Stimulated activated CD8-positive, alpha-beta memory T cell treated with anti-CD3 and anti-CD28 coated beads, Interleukin-7, amount 100 ng/mL, for 48 hours (primary cell): ENCODE data around the gene ARHGAP40.

ENCODE experiments used
- DNase-seq, 2 donors: peaks; one replicate each; pipeline ENCODE4 v3.0.0-alpha.2; 2020; ENCODE audit warnings: low read depth in 1 of 2; ENCODE audit errors: extremely low read depth in 1 of 2

The ARHGAP40 gene

DNA sequence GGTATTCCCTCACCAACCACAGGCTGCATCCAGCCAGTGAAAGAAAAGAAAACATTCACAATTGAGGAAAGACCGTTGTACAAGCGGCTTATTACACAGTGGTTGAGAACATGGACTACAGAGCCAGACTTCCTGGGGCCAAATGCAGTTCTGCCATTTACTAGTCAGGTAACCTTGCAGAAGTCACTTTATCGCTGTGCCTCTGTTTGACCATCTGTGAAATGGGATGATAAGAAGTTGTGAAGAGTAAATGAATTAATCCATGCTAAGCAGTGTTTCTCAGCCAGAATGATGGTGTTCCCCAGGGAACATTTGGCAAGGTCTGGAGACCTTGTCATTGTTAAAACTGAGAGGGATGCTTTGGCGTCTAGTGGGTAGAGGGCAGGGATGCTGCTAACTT, 14.8 kb downstream of the ARHGAP40 start:
- no peak for DNase-seq

DNA sequence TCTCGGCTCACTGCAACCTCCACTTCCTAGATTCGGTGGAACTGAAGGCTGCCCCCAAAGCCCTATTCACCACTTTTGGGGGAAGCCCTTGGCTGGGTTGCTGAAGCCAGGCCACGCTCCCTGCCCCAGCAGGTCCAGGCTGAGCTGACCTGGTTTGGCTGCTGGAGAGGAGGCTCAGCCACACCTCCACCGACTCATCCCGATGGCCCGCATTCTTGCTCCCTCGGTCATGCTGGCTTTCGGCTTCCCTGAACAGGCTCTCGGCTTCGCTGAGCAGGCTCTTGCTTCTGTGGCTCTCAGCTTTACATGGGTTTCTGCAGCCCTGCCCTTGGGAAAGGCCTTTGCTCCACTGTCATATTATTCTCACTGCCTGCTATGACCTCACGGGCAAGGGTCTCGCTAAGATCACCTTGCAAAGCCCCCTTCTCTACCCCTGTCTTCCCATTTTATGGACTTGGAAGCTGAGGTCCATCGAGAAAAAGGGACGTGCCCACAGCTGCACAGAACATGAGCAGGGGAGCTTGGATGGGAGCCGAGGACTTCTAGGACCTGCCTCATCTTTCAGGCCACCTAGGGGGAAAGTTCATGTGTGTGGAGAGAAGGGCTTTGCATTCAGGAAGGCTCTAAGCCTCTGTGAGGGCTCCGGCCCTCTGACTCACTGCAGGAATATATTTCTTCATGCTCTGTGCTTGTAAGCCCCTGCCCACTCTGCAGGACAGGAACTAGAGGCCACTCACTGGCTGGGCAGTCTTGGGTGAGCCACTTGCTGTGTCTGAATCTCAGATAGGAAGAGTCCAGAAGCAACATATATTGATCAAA, 15.6 kb downstream of the ARHGAP40 start:
- no peak for DNase-seq

DNA sequence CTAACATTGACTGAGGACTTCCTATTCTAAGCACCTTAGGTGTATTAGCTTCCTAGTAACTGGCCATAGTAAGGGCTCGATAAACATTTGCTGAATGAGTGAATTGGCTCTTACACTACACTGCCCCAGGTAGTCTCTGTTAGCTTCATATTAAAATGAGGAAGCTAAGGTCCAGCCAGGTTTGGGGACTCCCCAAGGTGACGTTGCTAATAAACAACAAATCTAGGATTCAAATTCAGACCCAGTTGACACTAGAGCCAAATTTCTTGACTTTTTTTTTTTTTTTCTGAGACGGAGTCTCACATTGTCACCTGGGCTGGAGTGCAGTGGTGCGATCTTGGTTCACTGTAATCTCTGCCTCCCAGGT, 16.2 kb downstream of the ARHGAP40 start:
- DNase-seq: no peak

DNA sequence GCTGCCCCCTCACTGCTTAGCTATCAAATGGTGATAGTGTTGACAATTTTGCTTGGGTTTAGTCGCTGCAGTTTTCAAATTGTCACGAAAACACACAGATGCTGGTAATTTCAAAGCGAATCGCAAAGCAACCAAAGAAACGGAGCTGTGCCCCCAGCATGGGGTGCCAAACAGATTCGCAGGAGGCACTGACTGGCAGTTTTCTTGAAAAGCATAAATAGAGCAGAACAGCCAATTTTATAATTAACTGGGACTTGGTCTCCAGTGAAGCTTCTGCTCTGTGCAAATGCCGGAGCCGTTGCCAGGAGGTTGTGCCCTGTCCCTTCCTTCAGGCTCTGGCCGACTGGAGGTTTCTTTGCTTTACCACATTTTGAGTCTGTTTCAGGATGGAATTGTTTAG, 18.8 kb downstream of the ARHGAP40 start:
- no peak for DNase-seq

DNA sequence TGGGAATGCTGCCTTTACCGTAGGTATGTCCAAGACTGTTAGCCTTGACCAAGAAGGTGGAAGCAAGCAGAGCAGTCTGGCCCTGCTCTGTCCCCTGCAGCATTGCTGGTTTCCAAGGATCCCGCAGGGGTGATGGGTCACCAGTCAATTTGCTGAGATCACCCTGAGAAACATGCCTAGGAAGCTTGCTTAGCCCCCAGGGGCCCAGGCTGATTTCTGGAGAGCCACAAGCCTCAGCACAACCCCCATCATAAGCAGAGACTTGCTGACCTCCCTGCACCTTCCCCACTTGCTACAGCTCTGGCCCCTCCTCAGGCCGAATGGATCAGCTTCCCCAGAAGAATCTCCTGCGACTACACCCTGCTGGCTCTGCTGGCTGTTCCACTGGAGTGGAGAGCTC, 21.5 kb downstream of the ARHGAP40 start:
- no peak for DNase-seq

DNA sequence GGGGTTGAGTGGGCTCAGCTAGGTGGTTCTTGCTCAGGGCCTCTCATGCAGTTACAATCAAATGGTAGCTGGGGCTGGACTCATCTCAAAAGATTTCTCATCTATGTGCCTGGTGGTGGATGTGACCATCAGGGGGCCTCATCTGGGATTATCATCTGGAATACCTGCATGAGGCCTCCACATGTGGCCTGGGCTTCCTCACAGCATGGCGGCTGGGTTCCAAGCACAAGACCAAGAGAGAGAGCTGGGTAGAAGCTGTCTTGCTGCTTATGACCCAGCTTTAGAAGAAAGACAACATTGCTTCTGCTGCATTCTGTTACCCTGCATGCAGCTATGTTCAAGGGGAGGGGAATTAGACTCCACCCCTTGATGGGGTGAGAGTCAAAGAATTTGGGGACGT, 22.5 kb downstream of the ARHGAP40 start:
- no peak for DNase-seq

DNA sequence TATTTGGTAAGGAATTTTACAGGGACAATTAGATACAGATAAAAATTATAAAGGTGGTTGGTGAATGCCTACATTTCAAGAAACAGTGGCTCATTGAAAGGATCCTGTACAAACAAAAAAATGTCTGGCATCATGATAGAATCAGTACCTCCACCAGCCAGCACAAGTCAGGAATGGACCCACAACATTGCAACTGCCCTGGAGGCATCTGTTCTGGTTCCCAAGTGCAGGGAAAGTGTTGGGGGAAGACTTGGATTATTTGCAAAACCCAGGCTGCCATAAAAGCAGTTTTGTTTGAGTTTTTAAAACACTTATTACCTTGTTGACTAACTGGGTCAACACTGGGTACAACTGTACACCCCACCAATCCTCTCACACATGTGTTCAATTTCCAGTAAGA, 24.3 kb downstream of the ARHGAP40 start:
- no peak for DNase-seq

DNA sequence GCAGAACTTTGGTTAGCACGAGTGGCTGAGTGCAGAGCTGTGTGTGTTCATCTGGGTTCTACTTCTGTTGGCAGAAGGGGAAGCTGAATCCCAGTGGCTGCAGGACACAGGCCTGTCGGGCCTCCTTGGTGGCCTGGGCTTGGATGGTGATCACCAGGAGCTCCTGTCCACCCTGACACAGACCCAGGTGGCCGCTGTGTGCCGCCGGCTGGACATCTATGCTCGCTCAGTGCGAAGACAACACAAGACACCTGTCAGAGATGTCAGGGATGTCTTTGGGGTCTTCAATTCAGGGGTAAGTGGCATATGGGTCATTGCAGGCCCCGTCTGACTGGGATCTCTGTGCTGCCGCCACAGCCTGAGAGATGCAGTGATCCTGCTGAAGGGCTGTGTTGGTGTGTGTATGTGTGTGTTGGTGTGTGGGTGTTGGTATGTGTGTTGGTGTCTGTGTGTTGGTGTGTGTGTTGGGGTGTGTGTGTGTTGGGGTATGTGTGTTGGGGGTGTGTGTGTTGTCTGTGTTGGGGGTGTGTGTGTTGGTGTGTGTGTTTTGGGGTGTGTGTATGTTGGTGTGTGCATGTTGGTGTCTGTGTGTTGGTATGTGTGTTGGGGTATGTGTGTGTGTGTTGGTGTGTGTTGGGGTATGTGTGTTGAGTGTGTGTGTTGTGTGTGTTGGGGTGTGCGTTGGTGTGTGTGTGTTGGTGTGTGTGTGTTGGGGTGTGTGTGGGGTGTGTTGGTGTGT, 25.5 kb downstream of the ARHGAP40 start:
- no peak for DNase-seq

DNA sequence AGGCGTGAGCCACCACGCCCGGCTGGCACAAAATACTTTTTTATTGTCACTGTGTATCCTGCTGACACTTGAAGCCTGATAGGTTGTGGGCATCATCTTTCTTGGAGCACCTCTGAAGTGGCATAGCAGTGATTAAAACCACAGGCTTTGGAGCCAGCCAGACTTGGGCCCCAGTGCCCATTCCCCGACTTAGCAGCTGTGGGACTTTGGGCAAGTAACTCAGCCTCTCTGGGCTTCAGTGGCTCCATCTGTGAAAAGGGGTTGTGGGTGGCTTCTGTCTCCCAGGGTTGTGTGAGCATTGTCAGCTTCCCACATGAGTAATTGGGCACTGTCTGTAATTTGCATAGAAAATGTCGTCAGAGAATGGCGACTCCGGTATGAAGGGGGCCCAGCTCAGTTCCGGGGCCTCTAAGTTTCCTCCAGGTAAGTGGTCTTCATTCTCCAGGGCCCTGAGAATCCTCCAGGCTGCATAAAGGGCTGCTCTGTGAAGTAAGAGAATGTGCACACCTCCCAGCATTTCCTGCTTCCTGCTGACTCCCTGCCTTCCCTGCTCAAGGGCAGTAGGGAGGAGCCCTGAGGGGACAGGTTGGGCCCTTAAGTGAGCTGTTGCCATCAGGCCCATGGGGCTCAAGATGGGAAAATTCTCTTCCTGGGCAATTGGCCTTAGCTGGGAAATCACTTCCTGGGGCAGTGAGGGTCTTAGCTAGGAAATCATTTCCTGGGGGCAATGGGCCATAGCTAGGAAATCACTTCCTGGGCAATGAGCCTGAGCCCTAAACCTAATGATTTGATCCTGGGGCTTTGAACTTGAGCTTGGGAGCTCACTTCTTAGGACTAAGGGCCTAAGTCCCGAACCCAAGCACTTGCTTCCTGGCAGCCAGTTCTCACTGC, 27.2 kb downstream of the ARHGAP40 start:
- no peak for DNase-seq

DNA sequence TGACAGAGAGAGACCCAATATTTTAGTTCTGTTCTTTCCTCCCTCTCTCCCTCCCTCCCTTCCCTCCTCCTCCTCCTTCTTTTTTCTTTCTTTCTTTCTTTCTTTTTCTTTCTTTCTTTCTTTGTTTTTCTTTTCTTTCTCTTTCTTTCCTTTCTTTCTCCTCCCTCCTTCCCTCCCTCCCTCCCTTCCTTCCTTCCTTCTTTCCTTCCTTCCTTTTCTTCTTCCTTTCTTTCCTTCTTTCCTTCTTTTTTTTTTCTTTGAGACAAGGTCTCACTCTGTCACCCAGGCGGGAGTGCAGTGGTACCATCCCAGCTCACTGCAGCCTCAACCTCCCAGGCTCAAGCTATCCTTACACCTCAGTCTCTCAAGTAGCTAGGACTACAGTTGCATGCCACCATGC, 28.4 kb downstream of the ARHGAP40 start:
- no peak for DNase-seq

DNA sequence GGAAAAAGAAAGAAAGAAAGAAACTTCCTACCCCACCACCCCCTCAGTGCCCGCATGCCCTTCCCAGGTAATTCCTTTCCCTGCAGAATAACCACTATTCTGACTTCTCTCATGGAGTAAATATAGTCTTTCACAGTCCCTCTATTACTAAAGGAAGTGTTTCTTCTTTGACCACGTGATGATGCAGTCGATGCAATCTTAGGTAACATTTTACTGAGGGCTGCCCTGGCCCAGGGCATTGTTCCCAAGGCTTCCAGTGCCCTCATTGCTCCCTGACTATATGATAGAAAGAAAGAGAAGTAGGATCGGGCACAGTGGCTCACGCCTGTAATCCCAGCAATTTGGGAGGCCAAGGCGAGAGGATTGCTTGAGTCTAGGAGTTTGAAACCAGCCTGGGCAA, 29.1 kb downstream of the ARHGAP40 start:
- no peak for DNase-seq

DNA sequence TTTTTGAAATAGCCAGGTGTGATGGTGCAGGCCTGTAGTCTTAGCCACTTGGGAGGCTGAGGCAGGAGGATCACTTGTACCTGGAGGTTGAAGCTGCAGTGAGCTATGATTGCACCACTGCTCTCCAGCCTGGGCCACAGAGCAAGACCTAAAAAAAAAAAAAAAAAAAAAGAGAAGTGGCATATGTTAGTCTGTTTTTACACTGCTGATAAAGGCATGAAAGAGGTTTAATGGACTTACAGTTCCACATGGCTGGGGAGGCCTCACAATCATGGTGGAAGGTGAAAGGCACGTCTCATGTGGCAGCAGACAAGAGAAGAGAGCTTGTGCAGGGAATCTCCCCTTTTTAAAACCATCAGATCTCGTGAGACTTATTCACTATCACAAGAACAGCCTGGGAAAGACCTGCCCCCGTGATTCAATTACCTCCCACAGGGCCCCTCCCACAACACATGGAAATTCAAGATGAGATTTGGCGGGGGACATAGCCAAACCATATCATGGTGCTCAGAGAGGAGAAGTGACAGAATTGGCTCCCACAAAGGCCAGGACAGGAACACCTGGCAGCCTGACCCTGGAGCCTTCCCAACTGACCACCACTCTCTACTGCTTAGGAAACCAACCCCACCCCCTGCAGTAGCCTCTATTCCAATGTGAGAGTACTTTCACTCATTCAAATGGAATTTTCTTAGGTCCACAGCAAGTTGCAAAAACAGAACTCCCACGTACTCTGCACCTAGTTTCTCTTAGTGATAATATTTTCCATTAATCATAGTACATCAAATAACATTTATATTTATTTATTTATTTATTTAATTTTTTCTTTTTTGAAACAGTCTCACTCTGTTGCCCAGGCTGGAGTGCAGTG, 29.8 kb downstream of the ARHGAP40 start:
- no peak for DNase-seq

DNA sequence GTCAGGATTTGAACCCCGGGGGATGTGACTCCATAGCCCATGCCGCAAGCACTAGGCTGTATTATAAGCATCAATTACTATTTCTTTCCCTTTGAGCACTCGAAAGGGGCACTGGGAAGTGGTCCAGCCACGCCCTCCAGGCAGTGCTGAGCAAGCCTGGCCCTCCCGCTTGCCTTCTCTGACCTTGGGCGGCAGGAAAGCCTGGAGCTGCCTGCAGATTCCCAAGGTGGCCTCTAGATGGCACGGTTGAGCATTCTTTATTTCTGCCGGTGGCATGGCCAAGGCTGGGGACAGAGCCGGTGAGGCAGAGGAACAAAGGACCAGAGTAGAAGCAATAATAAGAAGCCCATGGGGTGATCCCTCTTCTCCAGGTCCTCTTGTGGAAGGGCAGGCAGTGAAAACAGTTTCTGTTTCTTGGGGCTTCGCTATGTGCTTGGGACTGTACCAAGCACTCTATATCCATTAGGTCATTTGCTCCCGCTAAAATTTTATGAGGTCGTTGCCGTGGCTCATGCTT, 32.0 kb downstream of the ARHGAP40 start:
- DNase-seq: peak; percentile 24 to 29

DNA sequence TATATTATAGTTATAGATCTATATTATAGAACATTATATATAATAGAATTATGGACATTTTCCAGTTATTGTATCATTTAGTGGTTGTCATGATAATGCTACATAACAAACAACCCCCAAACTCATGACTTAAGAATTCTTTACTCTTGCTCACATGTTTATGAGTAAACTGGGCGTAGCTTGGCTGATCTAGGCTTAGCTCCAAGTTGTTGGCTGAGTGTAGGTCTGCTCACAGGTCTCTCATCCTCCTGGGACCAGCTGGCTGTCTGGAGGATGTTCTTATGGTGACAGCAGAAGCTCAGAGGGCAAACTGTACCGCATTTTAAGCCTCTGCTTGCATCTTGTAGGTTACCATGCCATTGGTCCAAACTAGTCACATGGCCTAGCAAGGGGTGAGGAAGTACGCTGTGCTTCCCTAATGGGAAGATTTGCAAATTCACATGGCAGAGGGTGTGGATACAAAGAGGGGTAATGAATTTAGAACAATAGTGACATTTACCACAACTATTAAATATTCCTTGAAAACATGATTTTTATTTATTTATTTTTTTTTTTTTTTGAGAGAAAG, 34.2 kb downstream of the ARHGAP40 start:
- no peak for DNase-seq

DNA sequence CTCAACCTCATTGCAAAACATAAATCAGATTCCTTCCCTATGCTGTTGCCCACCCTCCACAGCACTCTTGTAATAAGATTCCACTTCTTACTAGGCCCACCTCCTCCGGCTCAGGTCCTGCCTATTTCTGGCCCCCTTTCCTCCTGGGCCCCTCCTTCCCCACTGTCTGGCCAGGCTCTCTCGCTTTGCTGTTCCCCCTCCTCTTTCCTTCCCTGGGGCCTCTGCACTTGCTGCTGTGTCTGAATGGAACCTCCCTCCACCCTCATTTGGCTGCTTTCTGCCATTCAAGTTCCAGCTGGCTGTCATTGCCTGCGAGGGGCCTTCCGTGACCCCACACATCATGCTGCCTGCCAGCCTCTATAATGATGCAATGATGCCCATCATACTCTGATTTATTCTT, 38.9 kb downstream of the ARHGAP40 start:
- DNase-seq: no peak

DNA sequence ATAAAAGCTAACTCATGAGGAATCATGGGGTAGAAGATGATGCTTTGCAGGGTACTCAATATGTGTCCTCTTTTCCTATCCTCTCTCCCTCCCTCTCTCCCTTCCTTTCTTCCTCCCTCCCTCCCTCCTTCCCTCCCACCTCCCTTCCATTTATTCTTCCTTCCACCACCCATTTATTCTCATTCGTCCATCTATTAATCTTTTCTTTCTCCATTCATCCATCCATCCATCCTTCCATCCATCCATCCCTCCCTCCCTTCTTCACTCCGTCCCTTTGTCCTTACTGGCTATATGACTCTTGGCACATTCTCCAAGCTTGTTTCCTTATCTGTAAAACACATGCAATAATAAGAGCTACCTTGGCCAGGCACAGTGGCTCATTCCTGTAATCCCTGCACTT, 40.9 kb downstream of the ARHGAP40 start:
- DNase-seq: no peak

DNA sequence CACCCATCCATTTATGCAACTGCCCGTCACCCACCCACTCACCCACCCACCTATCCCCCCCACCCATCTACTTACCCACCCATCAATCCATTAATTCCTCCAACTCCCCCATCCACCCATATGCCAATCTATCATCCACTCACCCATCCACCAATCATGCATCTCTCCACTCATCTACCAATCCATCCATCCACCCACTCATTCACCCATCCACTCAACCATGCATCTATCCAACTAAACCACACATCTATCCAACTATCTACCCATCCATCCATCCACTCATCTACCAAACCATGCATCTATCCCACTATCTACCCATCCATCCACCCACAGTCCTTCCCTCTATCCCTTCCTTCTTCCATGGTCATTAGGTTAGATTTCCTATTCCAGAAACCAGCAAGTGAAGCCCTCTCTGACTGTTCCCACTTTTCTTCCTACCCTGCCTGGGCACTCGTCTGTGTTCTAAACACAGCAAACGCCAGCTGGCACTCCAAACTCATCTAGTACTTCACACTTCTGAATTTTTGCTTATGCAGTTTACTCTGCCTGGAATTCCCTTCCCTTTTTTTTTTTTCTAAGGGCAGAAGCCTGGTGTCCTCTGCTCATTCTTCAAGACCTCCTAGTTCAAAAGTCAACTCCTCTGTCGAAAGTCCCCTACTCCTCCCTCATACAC, 43.1 kb downstream of the ARHGAP40 start:
- no peak for DNase-seq

DNA sequence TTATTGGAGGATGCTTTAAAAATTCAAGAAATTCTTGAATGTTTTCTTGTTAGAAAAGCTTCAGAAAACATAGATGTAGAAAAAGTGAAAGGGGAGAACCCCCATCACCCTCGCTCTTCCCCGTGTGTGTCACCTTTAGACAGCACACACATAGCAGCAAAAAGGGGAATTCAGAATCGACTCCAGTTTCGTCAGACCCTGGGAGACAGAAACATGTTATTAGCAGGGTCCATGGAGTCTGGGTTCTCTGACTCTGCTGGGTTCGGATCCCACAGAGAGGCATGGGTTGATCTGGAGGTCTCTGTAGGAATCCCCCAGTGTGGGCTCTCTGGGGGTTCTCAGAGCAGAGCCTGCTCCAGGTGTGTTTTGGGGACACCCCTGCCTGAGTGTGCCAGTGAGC, 43.7 kb downstream of the ARHGAP40 start:
- DNase-seq: no peak
